Measurements from ENCODE around the gene RERE.

Gene RERE

GRCh38 chr1:8681911-8682310 is 135.5 kb downstream of the RERE start:
- TF ChIP-seq CTCF (IDR thresholded peaks at IDR 0.05; ENCODE audit: extremely low read depth, insufficient read depth, missing control alignments): no peak
- DNase-seq (ENCODE audit: low spot score): no peak
- in situ Hi-C loops (cut with MboI; ENCODE audit: low pct_unique_long_range_greater_than_20kb, low sequenced_read_pairs, unreplicated experiment): no loop called here

- in situ Hi-C loops (cut with MboI; ENCODE audit: low pct_unique_long_range_greater_than_20kb, low sequenced_read_pairs, unreplicated experiment): no loop called here
- no peak for TF ChIP-seq CTCF (IDR thresholded peaks at IDR 0.05; ENCODE audit: extremely low read depth, insufficient read depth, missing control alignments)
- DNase-seq (ENCODE audit: low spot score): no peak
These were observed 136.5 kb downstream of the RERE start for GRCh38 chr1:8680664-8681650.

GRCh38 chr1:8679929-8680663 is 137.3 kb downstream of the RERE start:
- TF ChIP-seq CTCF (IDR thresholded peaks at IDR 0.05; ENCODE audit: extremely low read depth, insufficient read depth, missing control alignments): no peak
- in situ Hi-C loops (cut with MboI; ENCODE audit: low pct_unique_long_range_greater_than_20kb, low sequenced_read_pairs, unreplicated experiment): no loop called here
- no peak for DNase-seq (ENCODE audit: low spot score)

- no peak for DNase-seq (ENCODE audit: low spot score)
- no peak for TF ChIP-seq CTCF (IDR thresholded peaks at IDR 0.05; ENCODE audit: extremely low read depth, insufficient read depth, missing control alignments)
These were observed 138.0 kb downstream of the RERE start for GRCh38 chr1:8679395-8679800.

GRCh38 chr1:8678673-8679394 is 138.6 kb downstream of the RERE start:
- TF ChIP-seq CTCF (IDR thresholded peaks at IDR 0.05; ENCODE audit: extremely low read depth, insufficient read depth, missing control alignments): no peak
- DNase-seq (ENCODE audit: low spot score): no peak
- in situ Hi-C loops (cut with MboI; ENCODE audit: low pct_unique_long_range_greater_than_20kb, low sequenced_read_pairs, unreplicated experiment): no loop called here

More at GRCh38 chr1:8679395-8679800, 138.0 kb downstream of the RERE start:
- in situ Hi-C loops (cut with MboI; ENCODE audit: low pct_unique_long_range_greater_than_20kb, low sequenced_read_pairs, unreplicated experiment): no loop called here

- DNase-seq (ENCODE audit: low spot score): no peak
- in situ Hi-C loops (cut with MboI; ENCODE audit: low pct_unique_long_range_greater_than_20kb, low sequenced_read_pairs, unreplicated experiment): no loop called here
- no peak for TF ChIP-seq CTCF (IDR thresholded peaks at IDR 0.05; ENCODE audit: extremely low read depth, insufficient read depth, missing control alignments)
These were observed 139.7 kb downstream of the RERE start for GRCh38 chr1:8677782-8678181.

All from GM13977 (cell line).